HG03575 (cell line): ENCODE measurements around the gene ASS1.

Experiments used
- ATAC-seq: cut with Tn5 transposase; IDR thresholded peaks from one replicate; pipeline ENCODE4 v1.9.1; 2021; ENCODE audit not compliant: unreplicated experiment, insufficient number of reproducible peaks, low FRiP score; ENCODE audit errors: extremely low read depth

ASS1 gene

DNA sequence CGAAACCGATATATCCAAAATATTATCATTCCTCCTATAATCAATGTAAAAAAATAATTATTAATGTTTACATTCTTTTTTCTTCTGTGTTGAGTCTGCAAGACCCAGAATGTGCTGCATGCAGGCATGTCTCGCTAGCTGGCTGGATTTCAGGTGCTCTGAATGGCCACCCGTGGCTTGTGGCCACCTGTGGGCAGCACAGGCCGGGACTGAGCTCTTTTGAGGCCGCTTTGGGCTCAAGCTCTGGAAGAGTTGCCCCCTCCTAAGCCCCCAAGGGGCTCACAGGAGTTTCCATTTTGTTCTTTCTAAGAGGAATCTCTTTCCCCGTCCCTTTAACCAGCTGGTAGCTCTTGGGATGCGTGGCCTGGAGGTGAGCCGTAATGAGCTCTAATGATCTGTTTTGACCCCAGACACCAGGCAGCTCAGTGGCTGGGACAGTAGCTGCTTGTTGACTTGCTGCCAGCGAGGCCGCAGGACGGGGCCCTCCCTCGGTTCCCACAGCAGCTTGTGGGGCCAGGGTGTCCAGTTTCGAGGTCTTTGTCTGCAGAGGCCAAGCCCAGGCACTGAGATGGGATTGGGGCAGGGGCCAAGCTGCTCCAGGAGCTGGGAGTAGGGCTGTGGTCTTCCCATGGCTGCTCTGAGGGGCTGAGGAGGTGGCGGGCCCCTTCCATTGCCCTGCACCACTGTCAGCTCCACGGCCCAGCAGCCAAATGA lies 20.8 kb downstream of the ASS1 start:
- no peak for ATAC-seq

GRCh38 chr9:130466537-130467217 lies 21.9 kb downstream of the ASS1 start:
- ATAC-seq, result no peak

DNA sequence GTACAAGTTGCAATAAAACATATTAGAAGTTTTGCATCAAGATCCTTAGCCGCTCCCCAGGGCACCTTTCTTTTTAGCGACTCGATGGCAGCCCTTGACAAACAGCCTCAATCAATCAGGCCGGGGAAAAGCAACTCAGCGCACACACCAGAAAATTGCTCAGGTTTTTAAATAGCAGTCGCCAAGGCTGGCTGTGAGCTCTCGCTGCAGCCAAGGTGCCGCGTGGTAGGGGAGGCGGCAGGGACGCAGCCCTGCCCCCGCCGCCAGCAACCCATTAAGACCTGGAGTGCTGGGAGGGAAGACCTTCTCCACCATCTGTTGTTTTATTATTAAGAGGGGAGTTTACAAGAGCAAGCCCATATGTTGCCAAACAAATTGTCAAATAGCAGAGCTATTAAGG lies 22.6 kb downstream of the ASS1 start:
- ATAC-seq, result no peak

DNA sequence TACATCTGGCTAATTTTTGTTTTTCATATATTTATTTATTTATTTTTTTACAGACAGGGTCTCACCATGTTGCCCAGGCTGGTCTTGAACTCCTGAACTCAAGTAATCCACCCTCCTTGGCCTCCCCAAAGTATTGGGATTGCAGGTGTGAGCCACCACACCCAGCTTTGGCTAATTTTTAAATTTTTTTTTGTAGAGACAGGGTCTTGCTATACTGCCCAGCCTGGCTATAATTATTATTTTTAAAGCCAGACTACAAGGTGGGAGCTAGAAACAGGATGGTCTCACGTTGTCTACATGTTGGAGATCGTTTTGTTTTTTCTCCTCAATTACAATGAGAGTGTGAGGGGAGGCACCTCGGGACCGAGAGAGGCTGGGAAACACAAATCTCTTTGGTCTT lies 23.8 kb downstream of the ASS1 start:
- no peak for ATAC-seq

DNA sequence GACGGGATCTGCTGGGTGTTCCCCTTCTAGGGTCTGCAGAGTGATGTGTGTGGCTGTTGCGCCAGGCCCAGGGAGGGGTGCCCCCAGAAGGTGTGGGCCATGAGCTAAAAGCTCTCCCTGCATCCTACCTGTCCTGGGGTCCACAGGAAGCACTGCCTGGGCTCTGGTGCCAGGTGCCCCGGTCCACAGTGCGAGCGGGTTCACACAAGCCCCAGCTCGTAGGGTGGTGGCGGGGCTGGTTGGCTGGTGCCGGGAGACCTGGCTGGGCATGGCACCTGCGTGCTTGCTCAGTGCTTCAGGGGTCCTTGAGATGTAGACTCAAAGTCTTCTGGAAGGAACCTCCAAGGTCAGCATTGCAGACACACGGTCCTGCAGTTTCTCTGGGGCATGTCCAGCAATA lies 25.5 kb downstream of the ASS1 start:
- no peak for ATAC-seq

DNA sequence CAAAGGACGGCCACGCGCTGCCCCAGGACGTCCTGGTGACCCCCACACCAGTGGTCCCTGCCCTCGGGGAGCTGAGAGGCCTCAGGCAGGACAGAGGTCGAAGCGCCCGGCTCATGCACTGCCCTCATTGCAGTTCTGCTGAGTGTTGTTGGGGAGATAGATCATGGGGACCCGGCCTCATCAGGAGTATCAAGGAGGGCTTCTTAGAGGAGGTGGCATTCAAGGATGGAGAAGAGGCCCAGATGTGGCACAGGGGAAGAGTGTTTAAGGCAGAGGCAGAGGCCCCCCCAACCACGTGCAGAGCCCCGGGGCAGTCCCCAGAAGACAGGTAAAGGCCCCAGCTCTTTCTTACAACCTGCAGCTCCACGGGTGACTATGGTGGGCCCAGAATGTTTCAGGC lies 26.2 kb downstream of the ASS1 start:
- ATAC-seq, result no peak

GRCh38 chr9:130471411-130472183 lies 26.8 kb downstream of the ASS1 start:
- no peak for ATAC-seq

GRCh38 chr9:130472184-130472705 lies 27.5 kb downstream of the ASS1 start:
- ATAC-seq, result no peak

DNA sequence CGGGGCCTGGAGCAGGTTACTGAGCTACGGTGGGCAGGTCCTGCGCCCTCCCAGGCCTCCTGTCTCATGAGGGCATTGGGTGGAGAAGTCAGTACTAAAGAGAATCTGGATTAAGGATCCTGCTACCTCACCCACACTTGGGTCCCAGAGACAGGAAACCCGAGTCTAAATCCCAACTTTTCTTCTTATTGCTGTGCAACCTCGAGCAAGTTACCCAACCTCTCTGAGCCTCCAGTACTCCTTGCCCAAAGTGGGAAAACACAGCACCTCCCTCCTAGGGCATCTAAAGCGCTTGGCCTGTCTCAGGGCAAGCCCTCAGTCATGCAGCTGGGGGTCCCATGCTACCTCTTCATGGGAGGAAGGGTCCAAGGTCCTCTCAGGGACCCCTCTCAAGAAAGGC lies 28.2 kb downstream of the ASS1 start:
- ATAC-seq, result no peak

DNA sequence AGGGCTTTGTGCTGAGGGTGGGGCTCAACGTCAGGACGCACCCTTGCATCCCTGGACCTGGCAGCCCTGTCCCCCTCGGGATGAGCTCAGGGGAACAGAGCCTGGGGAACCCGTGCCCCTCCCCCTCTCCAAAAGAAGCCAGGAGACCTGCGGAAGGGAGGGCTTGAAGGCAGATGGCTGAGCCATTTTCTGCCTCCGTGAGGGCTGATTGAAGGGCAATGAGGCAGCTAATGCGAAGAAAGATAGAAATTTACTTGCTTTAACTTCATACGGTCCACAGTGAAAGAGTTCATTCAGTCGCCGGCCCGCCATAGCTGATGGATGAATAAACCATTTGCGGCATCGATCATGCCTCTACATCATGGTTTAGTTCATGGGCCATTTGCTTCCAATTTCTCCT lies 28.8 kb downstream of the ASS1 start:
- ATAC-seq, result no peak

DNA sequence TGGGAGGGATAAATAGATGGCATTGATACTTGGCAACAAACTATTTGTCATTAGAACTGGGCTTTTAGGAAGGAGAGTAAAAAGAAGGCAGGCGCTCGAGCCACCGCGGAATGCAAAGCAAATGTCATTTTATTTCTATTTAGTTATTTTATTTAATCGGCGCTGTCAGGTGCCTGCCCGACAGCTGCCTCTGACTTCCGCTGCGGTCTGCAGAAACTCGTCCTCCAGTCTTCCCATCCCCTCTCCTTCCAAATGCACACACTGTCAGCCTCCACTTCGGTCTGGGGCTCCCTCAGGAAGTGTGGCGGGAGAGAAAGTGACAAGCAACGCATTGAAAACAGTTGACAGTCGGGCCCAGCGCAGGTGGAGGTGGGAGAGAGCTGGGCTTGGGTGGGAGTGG lies 29.3 kb downstream of the ASS1 start:
- no peak for ATAC-seq

- ATAC-seq, result no peak
Observed at GRCh38 chr9:130476151-130476730, 31.5 kb downstream of the ASS1 start.

GRCh38 chr9:130477564-130477963 lies 32.8 kb downstream of the ASS1 start:
- ATAC-seq, result no peak

GRCh38 chr9:130478152-130478551 lies 33.4 kb downstream of the ASS1 start:
- ATAC-seq, result no peak

DNA sequence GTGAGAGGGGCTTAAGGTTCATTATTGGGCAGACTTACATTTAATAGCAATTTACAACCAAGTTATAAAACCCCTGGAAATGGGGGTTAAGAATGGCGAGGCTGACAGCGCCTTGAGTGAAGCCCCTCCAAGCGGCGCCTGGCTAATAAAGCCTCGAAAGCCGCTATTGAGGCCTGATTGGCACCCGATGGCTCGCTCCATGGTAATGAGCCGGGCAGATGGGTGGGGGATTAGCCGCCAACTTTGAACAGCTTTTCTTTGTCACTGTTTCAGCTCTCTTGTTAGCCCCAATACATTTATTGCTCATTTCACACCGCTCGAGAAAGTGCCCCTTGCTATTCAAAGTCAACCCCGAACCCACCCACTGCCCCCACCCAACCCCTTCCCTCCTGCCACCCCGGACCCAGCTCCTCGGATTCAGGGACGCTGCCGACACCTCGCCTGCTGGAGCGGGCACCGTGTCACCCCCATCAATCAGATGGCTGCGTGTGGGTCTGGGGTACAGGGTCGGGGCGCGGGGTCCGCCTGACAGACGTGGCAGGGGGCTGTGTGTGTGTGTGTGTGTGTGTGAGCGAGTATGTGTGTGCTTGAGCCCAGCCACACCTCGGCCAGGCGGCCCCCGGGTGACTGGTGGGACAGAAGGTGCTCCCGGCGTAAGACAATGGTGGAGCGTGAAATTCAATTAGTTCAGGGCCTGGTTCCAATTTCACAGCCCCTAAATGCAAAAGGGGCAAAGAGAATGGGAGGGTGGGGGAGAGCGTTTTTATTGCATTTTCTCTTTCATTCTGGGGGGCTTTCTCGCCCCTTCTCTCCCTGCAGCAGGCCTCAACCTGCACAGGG lies 34.2 kb downstream of the ASS1 start:
- ATAC-seq, result no peak

- ATAC-seq, result no peak
Observed at GRCh38 chr9:130479587-130479986, 34.8 kb downstream of the ASS1 start.

- no peak for ATAC-seq
Observed at GRCh38 chr9:130480673-130481072, 35.9 kb downstream of the ASS1 start.

GRCh38 chr9:130482463-130482862 lies 37.7 kb downstream of the ASS1 start:
- no peak for ATAC-seq
